HG03439 (cell line): ENCODE measurements around the gene OSBPL9.
"Not testable (repeated sequence)": the region's sequence is repeated elsewhere in the genome, so short reads cannot be mapped to it uniquely, and the experiment has no call there.

Source experiments
- ATAC-seq: cut with Tn5 transposase; IDR thresholded peaks from one replicate; pipeline ENCODE4 v1.9.1; 2021; ENCODE audit warnings: mild to moderate bottlenecking, moderate library complexity; ENCODE audit not compliant: unreplicated experiment

Gene OSBPL9

DNA sequence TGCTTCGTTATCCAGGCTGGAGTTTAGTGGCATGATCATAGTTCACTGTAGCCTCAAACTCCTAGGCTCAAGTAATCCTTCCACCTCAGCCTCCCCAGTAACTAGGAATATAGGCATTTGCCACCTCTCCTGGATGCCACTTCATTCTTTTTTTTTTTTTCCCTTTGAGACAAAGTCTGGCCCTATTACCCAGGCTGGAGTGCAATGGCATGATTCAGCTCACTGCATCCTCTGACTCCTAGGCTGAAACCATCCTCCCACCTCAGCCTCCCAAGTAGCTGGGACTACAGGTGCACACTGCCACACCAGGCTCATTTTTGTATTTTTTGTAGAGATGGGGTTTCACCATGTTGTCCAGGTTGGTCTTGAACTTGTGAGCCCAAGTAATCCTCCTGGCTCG lies 19.3 kb downstream of the OSBPL9 start:
- no peak for ATAC-seq

DNA sequence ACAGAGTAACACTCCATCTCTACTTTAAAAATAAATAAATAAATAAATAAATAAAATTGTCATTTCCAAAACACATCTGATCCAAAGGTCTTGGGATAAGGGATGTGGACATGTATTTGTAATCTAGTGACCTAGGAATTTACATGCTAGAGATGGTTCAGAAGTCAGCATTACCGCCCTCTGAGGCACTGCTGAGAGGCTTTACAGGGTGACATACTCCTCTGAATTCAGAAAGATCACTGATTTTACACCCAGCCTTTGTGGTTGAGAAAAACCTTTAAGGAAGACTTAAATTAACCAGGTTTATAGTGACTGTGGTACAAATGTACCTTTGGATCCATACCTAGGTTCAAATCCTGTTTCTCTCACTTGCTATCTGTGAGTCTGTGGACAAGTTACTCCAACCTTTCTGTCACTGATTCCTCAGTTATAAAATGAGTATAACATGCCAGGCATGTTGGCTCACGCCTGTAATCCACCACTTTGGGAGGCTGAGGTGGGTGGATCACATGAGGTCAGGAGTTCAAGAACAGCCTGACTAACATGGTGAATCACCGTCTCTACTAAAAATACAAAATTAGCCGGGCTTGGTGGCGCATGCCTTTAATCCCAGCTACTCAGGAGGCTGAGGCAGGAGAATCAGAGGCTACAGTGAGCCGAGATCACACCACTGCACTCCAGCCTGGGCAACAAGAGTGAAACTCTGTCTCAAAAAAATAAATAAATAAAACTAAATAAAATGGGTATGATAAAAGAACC lies 20.1 kb downstream of the OSBPL9 start:
- ATAC-seq: no peak

DNA sequence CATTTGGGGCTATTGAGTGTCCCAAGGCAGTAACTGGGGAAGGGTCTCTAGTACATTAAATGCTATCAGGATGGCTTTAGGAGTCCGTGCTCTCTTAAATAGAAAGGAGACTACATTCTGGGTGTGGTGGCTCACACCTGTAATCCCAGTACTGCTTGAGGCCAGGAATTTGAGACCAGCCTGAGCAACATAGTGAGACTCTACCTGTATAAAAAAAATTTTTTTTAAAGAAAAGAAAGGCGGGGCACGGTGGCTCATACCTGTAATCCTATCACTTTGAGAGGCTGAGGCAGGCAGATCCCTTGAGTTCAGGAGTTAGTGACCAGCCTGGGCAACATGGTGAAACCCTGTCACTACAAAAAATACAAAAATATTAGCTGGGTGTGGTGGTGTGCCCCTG lies 21.5 kb downstream of the OSBPL9 start:
- ATAC-seq: no peak

DNA sequence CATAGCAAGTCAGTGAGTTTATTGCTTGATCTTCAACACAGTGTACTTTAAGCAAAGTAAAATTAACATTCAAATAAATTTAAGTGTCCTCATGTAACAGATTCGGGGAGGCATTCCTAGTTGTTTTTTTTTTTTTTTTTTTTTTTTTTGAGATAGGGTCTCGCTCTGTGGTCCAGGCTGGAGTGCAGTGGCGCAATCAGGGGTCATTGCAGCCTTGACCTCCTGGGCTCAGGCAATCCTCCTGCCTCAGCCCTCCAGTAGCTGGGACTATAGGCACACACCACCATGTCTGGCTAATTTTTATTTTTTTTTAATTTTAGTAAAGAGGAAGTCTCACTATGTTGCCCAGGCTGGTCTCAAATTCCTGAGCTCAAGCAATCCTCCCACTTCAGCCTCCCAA lies 22.8 kb downstream of the OSBPL9 start:
- no peak for ATAC-seq

DNA sequence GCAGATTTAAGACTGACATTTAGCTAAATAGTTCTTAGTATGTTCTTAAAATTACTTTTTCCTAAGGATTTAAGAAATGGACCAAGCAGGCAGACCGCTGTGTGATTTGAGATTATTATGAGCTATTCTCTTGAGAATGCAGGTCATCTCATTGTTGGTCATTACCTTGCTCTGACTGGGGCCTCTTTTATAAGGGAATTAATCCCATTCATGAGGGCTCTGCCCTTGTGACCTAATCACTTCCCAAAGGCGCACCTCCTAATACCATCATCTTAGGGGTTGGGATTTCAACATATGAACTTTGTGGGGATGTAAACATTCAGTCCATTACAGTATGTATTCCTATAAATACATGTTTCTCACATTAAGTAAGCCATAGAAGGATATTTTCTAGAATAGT lies 24.2 kb downstream of the OSBPL9 start:
- no peak for ATAC-seq

DNA sequence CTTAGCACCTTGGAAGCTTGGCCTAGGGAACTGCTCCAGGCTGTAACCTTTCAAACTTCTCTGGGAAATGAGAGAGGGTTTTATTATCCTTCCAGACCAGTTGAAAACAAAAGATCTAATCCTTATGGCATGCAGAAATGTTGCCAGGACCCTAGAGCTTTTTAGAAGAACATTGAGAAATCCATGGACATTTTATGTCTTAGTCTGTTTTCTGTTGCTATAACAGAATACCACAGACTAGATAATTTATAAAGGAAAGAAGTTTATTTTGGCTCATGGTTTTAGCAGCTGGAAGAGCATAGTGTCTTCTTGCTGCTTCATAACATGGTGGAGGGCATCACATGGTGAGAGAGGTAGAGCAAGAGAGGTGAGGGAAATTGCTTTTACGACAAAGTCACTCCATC lies 25.8 kb downstream of the OSBPL9 start:
- ATAC-seq: no peak

DNA sequence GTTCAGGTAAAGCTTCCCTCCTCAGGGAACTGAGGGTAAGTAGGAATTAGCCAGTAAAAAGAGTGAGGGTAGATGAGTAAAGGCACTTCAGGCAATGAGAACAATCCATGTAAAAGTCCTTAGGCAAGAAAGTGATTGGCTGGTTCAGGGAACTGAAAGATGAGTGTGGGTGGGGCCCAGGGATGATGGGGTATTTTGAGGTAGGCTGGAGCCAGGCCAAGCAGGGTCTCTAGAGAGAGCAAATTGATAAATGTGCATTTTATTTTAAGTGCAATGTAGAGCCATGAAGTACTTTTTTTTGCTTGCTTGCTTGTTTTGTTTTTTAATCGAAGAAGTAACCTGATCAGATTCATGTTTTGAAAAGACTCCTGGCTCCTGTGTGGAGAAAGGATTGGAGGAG lies 26.5 kb downstream of the OSBPL9 start:
- ATAC-seq: no peak

DNA sequence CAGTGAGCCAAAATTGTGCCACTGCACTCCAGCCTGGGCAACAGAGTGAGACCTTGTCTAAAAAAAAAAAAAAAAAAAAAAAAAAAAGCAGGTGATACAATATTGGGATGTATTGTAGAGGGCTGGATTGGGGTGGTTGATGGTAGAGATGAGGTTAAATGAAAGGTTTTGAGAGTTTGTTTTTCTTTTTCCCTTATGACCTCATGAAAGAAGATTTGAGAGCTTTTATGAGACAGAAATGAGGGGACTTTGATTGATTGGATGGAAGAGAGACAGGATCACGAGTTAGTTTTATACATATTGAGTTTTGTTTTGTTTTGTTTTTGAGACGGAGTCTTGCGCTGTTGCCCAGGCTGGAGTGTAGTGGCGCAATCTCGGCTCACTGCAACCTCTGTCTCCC lies 27.1 kb downstream of the OSBPL9 start:
- no peak for ATAC-seq

DNA sequence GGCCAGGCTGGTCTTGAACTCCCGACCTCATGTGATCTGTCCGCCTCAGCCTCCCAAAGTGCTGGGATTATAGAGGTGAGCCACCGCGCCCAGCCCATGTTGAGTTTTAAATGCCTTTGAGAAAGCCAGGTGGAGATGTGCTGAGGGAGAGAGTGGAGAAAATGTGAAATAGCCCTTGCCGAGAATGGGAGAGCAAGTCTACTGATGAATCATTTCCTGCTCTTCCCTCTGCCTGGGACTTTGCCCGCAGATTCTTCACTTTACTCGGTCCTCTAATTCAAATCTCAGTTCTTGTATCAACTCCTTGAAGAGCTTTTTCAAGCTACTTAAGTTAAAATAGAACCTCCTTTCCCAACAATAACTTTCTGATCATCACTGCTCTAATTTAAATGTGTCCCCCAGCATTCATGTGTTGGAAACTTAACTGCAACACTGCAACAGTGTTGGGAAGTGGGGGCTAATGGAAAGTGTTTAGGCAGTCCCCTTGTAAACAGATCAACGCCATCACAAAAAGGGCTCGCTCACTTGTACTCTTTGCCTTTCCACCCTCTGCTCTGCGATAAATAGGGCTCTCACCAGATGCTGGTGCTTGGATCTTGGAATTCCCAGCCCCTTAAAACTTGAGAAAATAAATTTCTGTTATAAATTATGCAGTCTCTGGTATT lies 27.8 kb downstream of the OSBPL9 start:
- no peak for ATAC-seq

DNA sequence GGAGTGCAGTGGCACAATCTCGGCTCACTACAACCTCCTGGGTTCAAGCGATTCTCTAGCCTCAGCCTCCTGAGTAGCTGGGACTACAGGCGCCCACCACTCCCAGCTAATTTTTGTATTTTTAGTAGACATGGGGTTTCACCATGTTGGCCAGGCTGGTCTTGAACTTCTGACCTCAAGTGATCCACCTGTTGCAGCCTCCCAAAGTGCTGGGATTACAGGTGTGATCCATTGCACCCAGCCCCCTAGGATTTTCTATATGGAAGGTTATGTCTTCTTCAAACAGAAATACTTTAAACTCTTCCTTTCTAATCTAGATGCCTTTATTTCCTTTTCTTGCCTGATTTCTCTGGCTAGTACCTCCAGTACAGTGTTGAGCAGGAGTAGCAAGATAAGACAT lies 29.7 kb downstream of the OSBPL9 start:
- ATAC-seq: not testable (repeated sequence)

DNA sequence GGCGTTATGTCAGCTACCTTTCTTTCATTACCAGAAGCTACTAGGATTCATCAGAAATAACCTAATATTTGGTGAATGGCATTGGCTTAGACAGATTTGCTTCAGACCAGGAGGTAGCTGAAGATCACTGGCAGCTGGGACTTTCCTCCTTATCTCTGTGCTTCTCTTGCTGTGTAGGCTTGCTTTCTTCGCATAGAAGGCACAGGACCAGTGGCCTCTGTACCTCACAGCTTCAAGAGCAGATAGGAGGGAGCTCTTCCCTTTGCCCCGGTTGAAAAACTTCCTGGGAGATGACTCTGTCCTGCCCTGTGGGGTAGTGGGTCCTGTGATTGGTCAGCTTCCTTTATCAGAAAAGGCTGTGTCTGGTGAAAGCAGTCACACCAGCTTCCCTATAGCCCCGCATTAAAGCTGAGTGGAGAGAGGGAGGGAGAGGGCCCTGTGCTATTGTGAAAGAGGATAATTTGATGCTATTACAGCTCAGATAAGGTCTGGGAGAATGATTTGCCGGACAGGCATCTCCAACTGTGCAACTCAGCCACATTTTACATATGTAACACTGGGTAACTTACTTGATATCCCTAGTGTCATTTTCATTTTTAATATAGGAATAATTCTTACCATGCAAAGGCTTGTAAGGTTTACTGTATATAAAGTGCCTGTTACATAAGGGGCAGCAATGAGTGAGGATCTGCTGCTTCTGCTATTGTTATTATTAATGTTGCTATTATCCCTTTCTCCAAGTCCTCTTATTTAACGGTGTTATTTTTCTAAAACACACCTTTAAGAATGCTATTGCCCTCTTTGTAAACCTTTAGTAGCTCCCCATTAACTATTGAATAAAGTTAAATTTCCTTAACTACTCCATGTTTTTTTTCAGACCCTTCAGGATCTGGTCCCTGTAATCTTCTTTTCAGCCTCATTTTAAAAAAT lies 31.6 kb downstream of the OSBPL9 start:
- no peak for ATAC-seq

DNA sequence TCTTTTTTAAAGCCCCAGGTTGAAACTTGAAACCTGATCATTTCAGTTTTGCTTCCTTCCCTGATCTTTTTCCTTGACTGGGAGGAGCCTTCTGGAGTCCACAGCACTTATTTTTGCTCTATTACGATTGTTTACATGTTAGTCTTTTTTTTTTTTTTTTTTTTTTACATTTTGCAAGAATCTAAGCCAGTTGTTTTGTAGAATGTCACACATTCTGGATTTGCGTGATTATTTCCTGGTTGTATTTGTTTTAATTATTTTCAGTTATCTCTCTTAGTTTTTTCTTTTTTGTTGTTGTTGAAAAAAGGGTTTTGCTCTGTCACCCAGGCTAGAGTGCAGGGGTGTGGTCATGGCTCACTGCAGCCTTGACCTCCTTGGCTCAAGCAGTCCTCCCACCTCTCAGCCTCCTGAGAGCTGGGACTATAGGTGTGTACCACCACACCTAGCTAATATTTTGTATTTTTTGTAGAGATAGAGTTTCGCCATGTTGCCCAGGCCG lies 32.8 kb downstream of the OSBPL9 start:
- ATAC-seq: no peak

DNA sequence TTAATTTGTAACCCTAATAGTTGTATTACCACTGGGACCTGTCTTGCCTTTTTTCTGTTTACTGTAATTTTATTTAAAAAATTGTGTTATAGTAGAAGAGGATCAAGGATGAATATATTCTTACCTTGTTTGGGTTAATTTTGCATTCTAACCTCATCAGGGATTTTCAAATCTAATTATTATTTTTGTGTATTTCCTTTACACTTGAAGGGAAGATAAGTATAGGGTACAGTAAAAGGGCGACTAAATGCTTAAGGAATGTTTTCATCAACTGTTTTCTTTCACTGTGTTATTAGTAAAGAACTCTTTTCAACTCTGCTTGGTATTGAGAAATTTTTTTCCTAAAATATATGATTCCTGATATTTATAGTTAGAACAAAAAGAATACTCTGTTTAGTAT lies 33.3 kb downstream of the OSBPL9 start:
- no peak for ATAC-seq

DNA sequence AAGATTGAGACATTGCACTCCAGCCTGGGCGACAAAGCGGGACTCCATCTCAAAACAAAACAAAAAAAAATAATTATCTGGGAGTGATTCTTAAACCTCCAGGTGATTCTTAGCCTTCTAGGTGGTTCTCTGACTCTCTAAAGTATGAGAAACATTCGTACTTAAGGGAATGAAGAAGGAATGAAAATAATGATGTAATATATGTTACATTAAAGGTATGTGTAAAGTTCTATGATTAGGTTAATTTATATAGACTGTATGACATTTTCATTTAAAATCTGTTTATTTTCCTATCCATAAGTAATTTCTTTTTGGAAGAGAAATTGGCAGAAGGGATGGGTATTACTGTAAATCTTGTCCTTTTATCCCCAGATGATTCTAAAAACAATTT lies 34.7 kb downstream of the OSBPL9 start:
- ATAC-seq: no peak

DNA sequence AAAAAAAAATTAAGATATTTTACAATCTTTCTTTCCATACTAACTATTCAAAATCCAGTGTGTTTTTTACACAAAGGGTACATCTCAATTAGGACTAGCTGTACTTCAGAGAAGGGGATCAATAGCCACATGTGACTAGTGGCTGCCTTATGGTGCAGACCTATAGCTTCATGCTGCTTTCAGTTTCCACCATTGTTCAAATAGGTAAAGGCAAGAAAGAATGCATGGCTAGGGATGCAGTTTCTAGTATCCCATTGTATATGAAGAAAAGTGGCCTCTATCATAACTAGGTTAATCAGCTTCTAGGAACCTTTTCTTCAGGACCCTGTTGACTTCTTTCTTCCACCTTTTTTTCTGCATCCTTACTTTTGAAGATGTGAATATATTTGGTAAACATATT lies 35.7 kb downstream of the OSBPL9 start:
- ATAC-seq: no peak

DNA sequence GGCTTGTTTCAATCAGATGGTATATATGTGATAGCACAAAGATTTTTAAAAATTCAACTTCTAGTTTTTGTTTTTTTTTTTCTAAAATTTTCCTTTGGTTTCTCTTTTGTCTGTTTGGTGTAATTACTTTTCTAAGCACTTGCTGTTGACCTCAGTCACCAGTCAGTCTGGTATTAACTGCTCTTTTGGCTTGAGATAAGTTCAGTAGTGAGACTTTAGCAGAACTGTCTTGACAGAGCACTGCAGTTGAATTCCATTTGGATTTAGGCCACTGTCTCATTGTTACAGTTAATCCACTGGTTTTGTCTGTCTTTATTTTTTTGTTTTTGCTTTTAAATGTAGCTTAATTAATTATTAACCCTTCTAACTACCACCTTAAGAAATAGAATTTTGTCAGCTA lies 36.2 kb downstream of the OSBPL9 start:
- no peak for ATAC-seq

DNA sequence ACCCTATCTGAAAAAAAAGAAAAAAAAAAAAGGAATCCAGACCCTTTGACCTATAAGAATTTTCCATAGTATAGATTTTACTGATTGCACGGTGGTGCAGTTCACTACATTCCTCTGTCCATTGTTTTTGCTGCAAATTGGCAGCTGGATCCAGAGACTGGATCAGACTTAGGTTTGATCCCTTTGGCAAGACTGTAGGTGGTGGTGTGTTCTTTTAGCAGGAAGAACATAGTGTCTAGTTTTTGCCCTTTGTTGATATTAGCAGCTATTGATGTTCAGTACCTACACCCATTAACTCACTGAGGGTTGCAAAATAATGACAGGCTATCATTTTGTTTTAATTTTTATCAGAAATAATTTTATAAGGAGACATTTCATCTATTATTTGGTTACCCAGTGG lies 37.1 kb downstream of the OSBPL9 start:
- ATAC-seq: no peak

DNA sequence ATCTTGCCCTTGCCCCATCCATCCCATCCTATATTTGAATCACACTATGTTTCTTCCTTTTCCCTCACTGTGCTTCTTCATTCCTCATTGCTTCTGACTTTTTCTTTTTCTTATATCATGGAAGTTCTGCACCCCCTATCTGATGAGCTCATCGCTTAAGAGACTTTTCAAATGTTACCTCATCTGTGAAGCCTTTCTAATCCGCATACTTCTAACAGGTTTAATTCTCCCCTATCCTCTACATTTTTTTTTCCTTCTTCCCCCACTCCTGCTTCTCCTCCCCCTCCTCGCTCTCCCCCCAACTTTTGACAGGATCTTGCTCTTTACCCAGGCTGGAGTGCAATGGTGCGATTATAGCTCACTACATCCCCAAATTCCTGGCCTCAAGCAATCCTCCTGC lies 39.5 kb downstream of the OSBPL9 start:
- ATAC-seq: no peak

DNA sequence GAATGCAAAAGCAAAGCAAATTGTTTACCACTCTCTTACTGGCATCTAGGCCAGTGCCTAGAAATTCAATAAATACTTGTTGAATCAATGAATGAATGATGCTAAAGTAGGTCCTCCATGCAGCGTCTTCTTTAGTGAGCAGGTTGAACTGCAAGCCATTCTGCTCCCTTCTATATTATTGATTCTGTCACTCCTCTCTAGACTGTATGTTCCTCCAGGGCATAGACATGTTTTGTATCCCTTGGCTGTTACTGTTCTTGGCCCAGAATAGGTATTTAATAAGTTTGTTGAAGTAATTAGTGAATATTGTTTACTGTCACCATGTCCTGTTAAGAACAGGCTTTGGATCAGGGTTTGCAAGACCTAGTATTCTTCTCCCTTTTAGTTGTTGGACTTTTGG lies 43.7 kb downstream of the OSBPL9 start:
- no peak for ATAC-seq

DNA sequence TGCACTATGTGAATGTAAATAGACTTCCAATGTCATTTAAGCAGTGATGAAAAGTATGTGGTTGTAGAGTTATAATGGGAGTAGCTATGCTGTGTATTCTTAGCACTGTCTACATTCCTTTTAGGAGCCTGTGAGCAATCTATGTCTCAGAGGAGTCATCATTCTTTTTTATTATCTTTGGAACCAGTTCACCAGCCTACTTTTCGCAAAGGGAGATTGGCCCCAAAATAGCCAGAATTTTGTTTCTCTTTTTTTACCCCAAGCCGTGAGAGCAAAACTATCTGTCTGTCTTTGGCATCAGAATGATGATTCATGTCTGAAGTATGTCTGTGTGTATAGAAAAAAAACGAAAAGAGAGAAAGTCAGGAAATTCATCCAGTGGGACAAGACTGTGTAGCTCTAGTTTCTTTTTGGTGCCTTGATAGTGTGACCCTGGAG lies 44.2 kb downstream of the OSBPL9 start:
- no peak for ATAC-seq

DNA sequence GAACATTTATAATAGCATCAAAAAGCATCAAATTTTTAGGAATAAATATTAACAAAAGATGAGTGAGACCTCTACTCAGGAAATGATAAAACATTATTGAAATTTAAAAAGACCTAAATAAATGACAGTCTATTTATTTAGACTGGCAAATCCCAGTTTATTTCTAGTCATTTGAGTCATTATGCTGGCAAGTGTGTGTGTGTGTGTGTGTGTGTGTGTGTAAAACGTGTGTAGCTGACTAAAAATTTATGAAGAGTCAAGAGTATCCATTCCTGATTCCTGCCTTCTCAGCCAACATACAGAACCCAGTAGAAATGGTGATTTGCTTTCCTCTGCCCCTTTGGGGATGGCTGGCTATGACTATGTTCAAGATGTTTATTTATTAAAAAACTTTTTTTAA lies 46.2 kb downstream of the OSBPL9 start:
- no peak for ATAC-seq
